Epithelial cell of esophagus (primary cell): ENCODE measurements around the gene HSDL1.

Experiments
- DNase-seq: peaks from one replicate; pipeline ENCODE4 v3.0.0; 2010; ENCODE audit warnings: low read depth
- H3K4me3 ChIP-seq: 2 replicates; pipeline ENCODE4 v1.5.1; 2011; ENCODE audit warnings: mild to moderate bottlenecking, low read length, control low read depth
- TF ChIP-seq, protein P1 (sequence below): IDR thresholded peaks from 2 replicates; pipeline ENCODE4 v1.5.1; 2011; ENCODE audit warnings: low read depth, mild to moderate bottlenecking, low read length, control low read depth, inconsistent platforms; ENCODE audit not compliant: insufficient read depth; ENCODE audit errors: missing control alignments

The HSDL1 gene

DNA sequence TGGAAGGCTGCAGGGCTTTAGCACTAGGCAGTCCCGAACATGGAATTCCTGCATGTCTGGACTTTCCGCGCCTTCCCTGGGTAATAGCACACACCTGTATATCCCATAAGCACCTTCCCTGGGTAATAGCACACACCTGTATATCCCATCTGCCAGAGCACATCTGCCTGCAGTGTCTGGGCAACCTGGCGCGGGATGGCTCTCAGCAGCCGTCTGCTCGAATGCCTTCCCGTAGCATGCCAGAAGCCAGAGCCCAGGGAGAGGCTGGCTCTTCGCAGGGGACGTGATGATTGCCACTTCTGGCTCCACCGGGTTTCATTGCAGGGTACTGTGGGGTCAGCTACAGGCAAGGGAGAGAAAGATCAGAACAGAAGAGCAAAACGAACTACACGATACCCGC lies 49.5 kb downstream of the HSDL1 start:
- TF ChIP-seq, protein P1, sequence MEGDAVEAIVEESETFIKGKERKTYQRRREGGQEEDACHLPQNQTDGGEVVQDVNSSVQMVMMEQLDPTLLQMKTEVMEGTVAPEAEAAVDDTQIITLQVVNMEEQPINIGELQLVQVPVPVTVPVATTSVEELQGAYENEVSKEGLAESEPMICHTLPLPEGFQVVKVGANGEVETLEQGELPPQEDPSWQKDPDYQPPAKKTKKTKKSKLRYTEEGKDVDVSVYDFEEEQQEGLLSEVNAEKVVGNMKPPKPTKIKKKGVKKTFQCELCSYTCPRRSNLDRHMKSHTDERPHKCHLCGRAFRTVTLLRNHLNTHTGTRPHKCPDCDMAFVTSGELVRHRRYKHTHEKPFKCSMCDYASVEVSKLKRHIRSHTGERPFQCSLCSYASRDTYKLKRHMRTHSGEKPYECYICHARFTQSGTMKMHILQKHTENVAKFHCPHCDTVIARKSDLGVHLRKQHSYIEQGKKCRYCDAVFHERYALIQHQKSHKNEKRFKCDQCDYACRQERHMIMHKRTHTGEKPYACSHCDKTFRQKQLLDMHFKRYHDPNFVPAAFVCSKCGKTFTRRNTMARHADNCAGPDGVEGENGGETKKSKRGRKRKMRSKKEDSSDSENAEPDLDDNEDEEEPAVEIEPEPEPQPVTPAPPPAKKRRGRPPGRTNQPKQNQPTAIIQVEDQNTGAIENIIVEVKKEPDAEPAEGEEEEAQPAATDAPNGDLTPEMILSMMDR: no peak
- no peak overlapping the region for H3K4me3 ChIP-seq
- DNase-seq: no peak

DNA sequence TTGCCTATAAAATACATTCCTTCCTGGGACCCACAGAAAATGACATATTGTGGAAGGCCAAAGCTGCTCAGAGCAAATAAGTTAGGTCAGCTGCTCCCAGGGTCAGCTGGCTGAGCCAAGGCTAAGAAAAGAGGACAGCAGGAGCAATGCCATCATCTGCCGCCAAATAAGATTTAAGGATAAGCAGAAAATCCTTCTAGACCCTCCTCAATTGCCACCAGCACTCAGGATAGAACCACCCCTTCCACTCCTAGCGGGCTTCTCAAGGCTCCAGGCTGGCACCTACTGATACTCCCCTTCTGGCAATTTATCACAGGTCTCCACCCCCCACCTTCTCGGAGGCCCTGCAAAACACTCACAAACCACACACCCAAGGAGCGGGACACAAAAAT lies 51.1 kb downstream of the HSDL1 start:
- H3K4me3 ChIP-seq: no peak overlapping the region
- TF ChIP-seq, protein P1: no peak
- DNase-seq: no peak

DNA sequence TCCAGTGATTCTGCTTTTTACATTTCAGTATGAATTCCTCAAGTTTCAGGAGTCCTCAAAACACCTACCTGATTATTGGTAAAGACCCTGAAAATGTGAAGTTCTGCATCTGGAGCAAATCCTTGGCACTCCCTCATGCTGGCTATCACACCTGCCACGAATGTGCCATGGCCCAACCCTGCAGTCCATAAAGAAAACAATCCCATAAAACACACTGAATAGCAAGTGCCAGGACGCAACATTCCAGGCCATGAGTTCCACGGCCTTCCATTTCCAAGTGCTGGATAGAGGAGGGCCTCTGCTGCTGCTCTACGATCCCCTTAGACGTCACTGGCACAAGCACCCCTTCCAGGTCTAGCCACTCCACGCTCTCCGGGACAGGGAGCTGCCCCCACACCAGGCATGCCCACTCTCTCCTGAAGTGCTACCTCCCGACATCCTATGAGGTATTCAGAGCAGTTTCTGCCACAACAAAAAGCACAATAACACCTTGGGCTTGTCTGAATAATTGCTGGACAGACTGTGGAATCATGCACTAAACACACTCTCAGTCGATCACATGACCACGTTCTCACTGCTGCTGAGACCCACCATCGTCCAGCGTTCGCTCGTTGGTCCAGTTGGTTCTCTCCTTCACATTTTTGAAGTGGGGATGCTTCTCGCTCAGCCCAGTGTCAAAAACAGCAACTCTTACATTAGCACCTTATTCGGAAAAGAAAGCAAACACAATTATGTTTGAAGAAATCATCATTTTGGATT lies 51.7 kb downstream of the HSDL1 start:
- no peak overlapping the region for H3K4me3 ChIP-seq
- TF ChIP-seq, protein P1: no peak
- DNase-seq: no peak

DNA sequence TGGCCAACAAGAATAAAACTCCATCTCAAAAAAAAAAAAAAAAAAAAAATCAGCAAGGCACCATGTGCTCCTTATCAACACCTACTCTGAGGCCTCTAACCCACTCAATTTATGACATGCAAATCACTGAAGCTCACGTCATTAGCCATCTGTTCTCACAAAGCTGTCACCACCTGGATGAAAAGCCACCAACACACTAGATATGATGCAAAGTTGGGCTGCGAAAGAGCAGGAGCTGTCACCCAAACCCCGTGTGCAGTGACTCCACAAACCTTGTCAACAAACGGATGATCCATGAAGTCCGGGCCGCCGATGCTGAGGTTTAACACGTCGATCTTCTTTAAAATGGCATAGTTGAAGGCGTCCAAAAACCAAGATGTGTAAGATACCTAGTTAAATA lies 53.5 kb downstream of the HSDL1 start:
- H3K4me3 ChIP-seq: no peak overlapping the region
- no peak for DNase-seq
- TF ChIP-seq, protein P1: no peak

DNA sequence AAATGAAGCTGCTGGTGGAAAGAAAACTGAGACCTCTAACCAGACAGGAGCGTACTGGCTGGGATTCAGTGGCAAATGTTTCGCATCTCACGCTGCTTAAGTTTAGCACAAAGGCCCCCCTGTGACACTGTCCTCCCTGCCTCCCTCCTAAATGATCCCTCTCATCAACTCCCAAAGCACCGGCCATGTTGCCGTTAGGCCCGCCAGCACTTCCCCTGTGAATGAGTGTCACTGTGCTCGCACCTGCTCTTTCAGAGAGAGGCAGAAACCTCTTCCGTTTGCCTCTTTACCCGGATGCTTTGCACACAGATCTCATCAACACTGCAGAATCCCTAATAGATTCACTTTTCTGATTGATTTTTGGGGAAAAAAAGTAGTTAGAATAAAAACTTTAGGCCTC lies 54.8 kb downstream of the HSDL1 start:
- TF ChIP-seq, protein P1: no peak
- no peak overlapping the region for H3K4me3 ChIP-seq
- no peak for DNase-seq

DNA sequence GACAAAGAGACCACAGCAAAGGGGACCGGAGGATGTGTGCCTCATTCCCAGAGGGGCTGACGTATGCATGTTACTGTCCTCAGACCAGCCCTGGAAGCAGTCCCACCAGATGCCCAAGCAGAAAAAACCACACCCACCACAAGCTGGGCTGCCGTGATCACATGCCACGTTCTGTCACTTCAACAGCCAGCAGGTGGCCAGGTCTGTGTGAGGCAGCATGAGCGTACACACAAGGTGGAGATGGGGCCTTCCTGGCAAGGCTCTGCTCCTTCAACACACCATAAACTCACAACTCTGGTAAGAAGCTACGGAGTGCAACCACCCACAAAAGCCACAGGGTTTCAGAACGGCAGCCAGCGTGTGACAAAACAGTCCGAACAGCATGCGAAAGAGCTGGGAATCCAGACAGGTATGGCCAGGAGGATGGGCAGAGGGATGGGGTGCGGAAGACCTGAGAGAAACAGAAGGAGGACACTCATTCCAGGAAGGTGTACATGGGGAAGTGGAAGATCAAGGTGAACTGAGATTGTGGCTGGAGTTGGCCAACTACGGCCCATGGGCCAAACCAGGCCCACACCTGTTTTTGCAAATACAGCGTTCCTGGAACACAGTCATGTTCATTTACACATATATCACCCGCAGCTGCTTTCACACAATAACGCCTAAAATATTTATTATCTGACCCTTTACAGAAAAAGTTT lies 56.1 kb downstream of the HSDL1 start:
- peak; percentile 16 for DNase-seq
- H3K4me3 ChIP-seq: no peak overlapping the region
- TF ChIP-seq, protein P1: peak; percentile 13
